ENCODE data around the gene BCAS3. TPM values are rescaled to one million over a fixed set of nuclear protein-coding genes. Genes with fewer than 3 reads are reported as not detected.

BCAS3 gene
- total RNA-seq, 1 donor from 2014 or later, result 64.9 TPM

GRCh38 chr17:61337290-61337689 is 659.6 kb downstream of the BCAS3 start:
- Mint-ChIP-seq H3K27ac (peak overlapping the region; percentile 74), H3K27me3 (ENCODE audit: low read depth) (no peaks in the 10 kb centered on the region), H3K4me1 (peaks cover 38% of the 10 kb centered on the region), H3K36me3 (no peaks in the 10 kb centered on the region), H3K9me3 (no peaks in the 10 kb centered on the region), H3K4me3 (no peak overlapping the region)
- no peak for DNase-seq (ENCODE audit: low spot score in 2 of 2, unreplicated experiment in 2 of 2)
- no peak for TF ChIP-seq CTCF (IDR thresholded peaks at IDR 0.05; ENCODE audit: unreplicated experiment)

- H3K4me3 Mint-ChIP-seq, result no peak overlapping the region
- no peaks in the 10 kb centered on the region for H3K9me3 Mint-ChIP-seq
- H3K27ac Mint-ChIP-seq, result peak overlapping the region; percentile 74
- no peaks in the 10 kb centered on the region for H3K36me3 Mint-ChIP-seq
- H3K4me1 Mint-ChIP-seq, result peaks cover 38% of the 10 kb centered on the region
- no peak for DNase-seq (ENCODE audit: low spot score in 2 of 2, unreplicated experiment in 2 of 2)
- no peak for TF ChIP-seq CTCF (IDR thresholded peaks at IDR 0.05; ENCODE audit: unreplicated experiment)
- H3K27me3 Mint-ChIP-seq (ENCODE audit: low read depth), result no peaks in the 10 kb centered on the region
Observed at GRCh38 chr17:61338000-61338798, 660.5 kb downstream of the BCAS3 start.

GRCh38 chr17:61338874-61339478 is 661.3 kb downstream of the BCAS3 start:
- Mint-ChIP-seq H3K27ac (no peak overlapping the region), H3K27me3 (ENCODE audit: low read depth) (no peaks in the 10 kb centered on the region), H3K9me3 (no peaks in the 10 kb centered on the region), H3K36me3 (no peaks in the 10 kb centered on the region), H3K4me3 (no peak overlapping the region), H3K4me1 (peaks cover 38% of the 10 kb centered on the region)
- no peak for DNase-seq (ENCODE audit: low spot score in 2 of 2, unreplicated experiment in 2 of 2)
- TF ChIP-seq CTCF (IDR thresholded peaks at IDR 0.05; ENCODE audit: unreplicated experiment), result no peak

- H3K27ac Mint-ChIP-seq, result no peak overlapping the region
- no peaks in the 10 kb centered on the region for H3K27me3 Mint-ChIP-seq (ENCODE audit: low read depth)
- no peak for DNase-seq (ENCODE audit: low spot score in 2 of 2, unreplicated experiment in 2 of 2)
- peaks cover 31% of the 10 kb centered on the region for H3K4me1 Mint-ChIP-seq
- TF ChIP-seq CTCF (IDR thresholded peaks at IDR 0.05; ENCODE audit: unreplicated experiment), result no peak
- H3K4me3 Mint-ChIP-seq, result no peak overlapping the region
- H3K9me3 Mint-ChIP-seq, result no peaks in the 10 kb centered on the region
- H3K36me3 Mint-ChIP-seq, result no peaks in the 10 kb centered on the region
Observed at GRCh38 chr17:61340431-61341209, 663.0 kb downstream of the BCAS3 start.

GRCh38 chr17:61343576-61343975 is 665.9 kb downstream of the BCAS3 start:
- Mint-ChIP-seq H3K4me3 (no peak overlapping the region), H3K9me3 (peaks cover 7% of the 10 kb centered on the region), H3K27ac (no peak overlapping the region), H3K4me1 (peaks cover 5% of the 10 kb centered on the region), H3K36me3 (peaks cover 5% of the 10 kb centered on the region), H3K27me3 (ENCODE audit: low read depth) (no peaks in the 10 kb centered on the region)
- TF ChIP-seq CTCF (IDR thresholded peaks at IDR 0.05; ENCODE audit: unreplicated experiment), result no peak
- DNase-seq (ENCODE audit: low spot score in 2 of 2, unreplicated experiment in 2 of 2), result no peak
